Heart left ventricle (tissue), 13 donors: ENCODE data around the gene ASIP.

ENCODE experiments used
- POLR2A ChIP-seq, 2 donors: fragments of 450-650 bp; IDR thresholded peaks; one replicate each; pipeline ENCODE4 v1.6.1; 2017; ENCODE audit warnings: antibody characterized with exemption in 2 of 2, mild to moderate bottlenecking in 2 of 2, moderate library complexity in 2 of 2
- TF ChIP-seq, protein P1 (sequence below), 12 donors: fragments of 200-600 bp; sonication (generic) in 4 of 12; IDR thresholded peaks; one replicate each; pipeline versions ENCODE4 v1.5.0 to v1.8.0; 2018 to 2022; ENCODE audit warnings: antibody characterized with exemption in 12 of 12, mild to moderate bottlenecking in 5 of 12
- donor health status: ischemic (EF 13 %, LVEDD 7.1; RV severe dilation, severe dysfunction).
- donor health status: DM: no; HTN: yes; CAD: no.
- donor health status: DM: no; HTN: no; CAD: no.
- donor health status: ischemic (EF 25% LVEDD 6.9; RV normal size, moderate dysfunction).
- donor health status: ischemic (EF 25% LVEDD 5.7; RV mildly dilated, moderate dysfunction).
- donor health status: ischemic (EF 35%, LVEDD 5.7; RV mildly dilated, moderate dysfunction).
- donor health status: nonischemic (EF 11% LVEDD 7.7; RV severe dilation, severe dysfunction).
- donor health status: DM: yes; HTN: yes; CAD: no.
- donor health status: PGD.
- donor health status: ischemic (EF 29% LVEDD 5.4; RV normal size, mild dysfunction).
- donor health status: nonischemic (EF 23%, LVEDD 6.1; RV moderate dilation, normal function).

GRCh38 chr20:34240121-34240520 is 1.1 kb upstream of the ASIP start:
- TF ChIP-seq POLR2A (IDR thresholded peaks at IDR 0.05) = no peak
- TF ChIP-seq, protein P1, sequence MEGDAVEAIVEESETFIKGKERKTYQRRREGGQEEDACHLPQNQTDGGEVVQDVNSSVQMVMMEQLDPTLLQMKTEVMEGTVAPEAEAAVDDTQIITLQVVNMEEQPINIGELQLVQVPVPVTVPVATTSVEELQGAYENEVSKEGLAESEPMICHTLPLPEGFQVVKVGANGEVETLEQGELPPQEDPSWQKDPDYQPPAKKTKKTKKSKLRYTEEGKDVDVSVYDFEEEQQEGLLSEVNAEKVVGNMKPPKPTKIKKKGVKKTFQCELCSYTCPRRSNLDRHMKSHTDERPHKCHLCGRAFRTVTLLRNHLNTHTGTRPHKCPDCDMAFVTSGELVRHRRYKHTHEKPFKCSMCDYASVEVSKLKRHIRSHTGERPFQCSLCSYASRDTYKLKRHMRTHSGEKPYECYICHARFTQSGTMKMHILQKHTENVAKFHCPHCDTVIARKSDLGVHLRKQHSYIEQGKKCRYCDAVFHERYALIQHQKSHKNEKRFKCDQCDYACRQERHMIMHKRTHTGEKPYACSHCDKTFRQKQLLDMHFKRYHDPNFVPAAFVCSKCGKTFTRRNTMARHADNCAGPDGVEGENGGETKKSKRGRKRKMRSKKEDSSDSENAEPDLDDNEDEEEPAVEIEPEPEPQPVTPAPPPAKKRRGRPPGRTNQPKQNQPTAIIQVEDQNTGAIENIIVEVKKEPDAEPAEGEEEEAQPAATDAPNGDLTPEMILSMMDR (IDR thresholded peaks at IDR 0.05) = no peak
